ENCODE results near the gene PAWR. TPM values are rescaled to one million over a fixed set of nuclear protein-coding genes. Genes with fewer than 3 reads are reported as not detected.
"Not testable (repeated sequence)": the region's sequence is repeated elsewhere in the genome, so short reads cannot be mapped to it uniquely, and the experiment has no call there.

Gene PAWR
- total RNA-seq, 1 experiment from 2014 or later, result 204 TPM

DNA sequence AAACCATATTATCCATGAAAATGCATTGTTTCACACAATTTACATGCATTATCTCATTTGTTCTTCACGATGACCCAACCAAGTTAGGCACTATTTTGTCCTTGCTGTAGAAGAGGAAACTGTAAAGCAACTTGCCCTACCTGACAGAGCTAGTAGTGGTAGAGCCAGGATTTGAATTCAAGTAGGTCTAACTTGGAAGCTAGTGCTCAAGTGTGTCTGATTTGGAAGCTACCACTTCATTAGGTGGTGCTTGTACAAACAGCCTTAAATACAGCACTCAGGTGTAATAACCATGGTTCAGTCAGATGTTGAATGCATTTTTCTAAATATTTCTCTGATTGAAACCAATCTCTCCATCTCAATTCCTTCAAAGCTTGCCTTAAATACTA lies 123.6 kb downstream of the PAWR start:
- no peak for DNase-seq
- Histone ChIP-seq H3F3A (ENCODE audit: insufficient read depth, low read depth) (peaks cover 26% of the 10 kb centered on the region), H3K9me2 (ENCODE audit: insufficient read depth) (no peaks in the 10 kb centered on the region), H2AFZ (no peak overlapping the region), H3K4me2 (peak overlapping the region; percentile 1; the same call in 1 of the 2 replicates), H3K4me3 (no peak overlapping the region), H3K9me3 (ENCODE audit: insufficient read depth, low read depth) (peaks cover 9% of the 10 kb centered on the region; the same call in 1 of the 2 replicates), H3K27ac (peak overlapping the region; percentile 65), H3K79me2 (ENCODE audit: low read depth) (peaks cover 16% of the 10 kb centered on the region), H3K4me1 (replicated peaks; ENCODE audit: insufficient read depth) (peaks cover 22% of the 10 kb centered on the region), H3K36me3 (ENCODE audit: low read depth) (peaks cover 52% of the 10 kb centered on the region), H3K27me3 (ENCODE audit: insufficient read depth, low read depth) (no peaks in the 10 kb centered on the region), H4K20me1 (ENCODE audit: insufficient read depth) (no peaks in the 10 kb centered on the region)
- BruUV-seq (replicated peaks), result no TSS peak
- TF ChIP-seq, protein P1, sequence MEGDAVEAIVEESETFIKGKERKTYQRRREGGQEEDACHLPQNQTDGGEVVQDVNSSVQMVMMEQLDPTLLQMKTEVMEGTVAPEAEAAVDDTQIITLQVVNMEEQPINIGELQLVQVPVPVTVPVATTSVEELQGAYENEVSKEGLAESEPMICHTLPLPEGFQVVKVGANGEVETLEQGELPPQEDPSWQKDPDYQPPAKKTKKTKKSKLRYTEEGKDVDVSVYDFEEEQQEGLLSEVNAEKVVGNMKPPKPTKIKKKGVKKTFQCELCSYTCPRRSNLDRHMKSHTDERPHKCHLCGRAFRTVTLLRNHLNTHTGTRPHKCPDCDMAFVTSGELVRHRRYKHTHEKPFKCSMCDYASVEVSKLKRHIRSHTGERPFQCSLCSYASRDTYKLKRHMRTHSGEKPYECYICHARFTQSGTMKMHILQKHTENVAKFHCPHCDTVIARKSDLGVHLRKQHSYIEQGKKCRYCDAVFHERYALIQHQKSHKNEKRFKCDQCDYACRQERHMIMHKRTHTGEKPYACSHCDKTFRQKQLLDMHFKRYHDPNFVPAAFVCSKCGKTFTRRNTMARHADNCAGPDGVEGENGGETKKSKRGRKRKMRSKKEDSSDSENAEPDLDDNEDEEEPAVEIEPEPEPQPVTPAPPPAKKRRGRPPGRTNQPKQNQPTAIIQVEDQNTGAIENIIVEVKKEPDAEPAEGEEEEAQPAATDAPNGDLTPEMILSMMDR (conservative IDR thresholded peaks at IDR 0.05), result no peak
- no peak for TF ChIP-seq EZH2 (IDR thresholded peaks at IDR 0.05; ENCODE audit: low read depth)
- ChIA-PET POLR2A (ENCODE audit: unreplicated experiment) (interaction anchor here (0.6 kb wide), 1 partner anchor 165 kb away, joined by 7 read pairs; no protein-coding TSS in a partner anchor), CTCF (no interaction called here)
- intact Hi-C loops (cut with micrococcal nuclease; ENCODE audit: unreplicated experiment), result no loop called here

- Histone ChIP-seq H3K4me1 (replicated peaks; ENCODE audit: insufficient read depth) (peaks cover 22% of the 10 kb centered on the region), H3K9me3 (ENCODE audit: insufficient read depth, low read depth) (peaks cover 5% of the 10 kb centered on the region; the same call in 1 of the 2 replicates), H4K20me1 (ENCODE audit: insufficient read depth) (no peaks in the 10 kb centered on the region), H3K79me2 (ENCODE audit: low read depth) (peaks cover 16% of the 10 kb centered on the region), H3K4me3 (0 out of 2 replicates have a peak overlapping the region, but pooled peaks have one; percentile 14), H3K4me2 (peak overlapping the region; percentile 1; the same call in 1 of the 2 replicates), H3K9me2 (ENCODE audit: insufficient read depth) (no peaks in the 10 kb centered on the region), H3K27ac (peak overlapping the region; percentile 65), H2AFZ (no peak overlapping the region), H3K36me3 (ENCODE audit: low read depth) (peaks cover 58% of the 10 kb centered on the region), H3F3A (ENCODE audit: insufficient read depth, low read depth) (peaks cover 26% of the 10 kb centered on the region), H3K27me3 (ENCODE audit: insufficient read depth, low read depth) (no peaks in the 10 kb centered on the region)
- TF ChIP-seq EZH2 (IDR thresholded peaks at IDR 0.05; ENCODE audit: low read depth), result no peak
- TF ChIP-seq, protein P1 (conservative IDR thresholded peaks at IDR 0.05), result no peak
- intact Hi-C loops (cut with micrococcal nuclease; ENCODE audit: unreplicated experiment), result no loop called here
- DNase-seq, result peak in 1 of 2 experiments; percentile 93
- no TSS peak for BruUV-seq (replicated peaks)
- ChIA-PET POLR2A (ENCODE audit: unreplicated experiment) (interaction anchor here (0.6 to 0.7 kb wide), 3 partner anchors 122 to 164 kb away, joined by 5 to 11 read pairs (median 7); no protein-coding TSS in a partner anchor), CTCF (interaction anchor here (0.5 kb wide), 1 partner anchor 209 kb away, joined by 3 read pairs; no protein-coding TSS in a partner anchor)
Measured at GRCh38 chr12:79566452-79567174, 124.2 kb downstream of the PAWR start.

GRCh38 chr12:79564727-79565350 lies 125.9 kb downstream of the PAWR start:
- peaks cover 61% of the 10 kb centered on the region for H3K36me3 ChIP-seq (ENCODE audit: low read depth)
- POLR2A ChIA-PET (ENCODE audit: unreplicated experiment), result not testable (repeated sequence)

More at GRCh38 chr12:79564727-79565350, 125.9 kb downstream of the PAWR start:
- CTCF ChIA-PET; H3K9me3 ChIP-seq (ENCODE audit: insufficient read depth, low read depth); intact Hi-C loops (cut with micrococcal nuclease; ENCODE audit: unreplicated experiment); BruUV-seq (replicated peaks); H3K4me3 ChIP-seq; H3K27ac ChIP-seq; H4K20me1 ChIP-seq (ENCODE audit: insufficient read depth); H3K27me3 ChIP-seq (ENCODE audit: insufficient read depth, low read depth); H2AFZ ChIP-seq; H3K9me2 ChIP-seq (ENCODE audit: insufficient read depth); DNase-seq; H3K4me2 ChIP-seq: not testable (repeated sequence)
- peaks cover 33% of the 10 kb centered on the region for H3K4me1 ChIP-seq (replicated peaks; ENCODE audit: insufficient read depth)
- H3K79me2 ChIP-seq (ENCODE audit: low read depth), result peaks cover 16% of the 10 kb centered on the region; the same call in 1 of the 2 replicates
- peaks cover 34% of the 10 kb centered on the region for H3F3A ChIP-seq (ENCODE audit: insufficient read depth, low read depth)
